HepG2 (cell line): ENCODE data around the gene ELOVL6. TPM values are rescaled to one million over a fixed set of nuclear protein-coding genes. Genes with fewer than 3 reads are reported as not detected.

Experiments
- HMGXB3 ChIP-seq: sonication (generic); formaldehyde crosslinking; IDR thresholded peaks from 2 replicates; pipeline ENCODE4 v1.4.0; 2020; ENCODE audit warnings: missing genetic modification reagents, borderline replicate concordance
- JUNB ChIP-seq: sonication (generic); formaldehyde crosslinking; IDR thresholded peaks from 2 replicates; pipeline ENCODE4 v1.8.0; 2022; ENCODE audit warnings: missing genetic modification reagents, mild to moderate bottlenecking, borderline replicate concordance
- MEIS1 ChIP-seq: sonication (generic); formaldehyde crosslinking; IDR thresholded peaks from 2 replicates; pipeline ENCODE4 v1.9.0; 2021; ENCODE audit warnings: mild to moderate bottlenecking, missing genetic modification reagents, moderate library complexity, borderline replicate concordance
- NR2F6 ChIP-seq, 2 experiments: IDR thresholded peaks; 2 replicates each; pipeline ENCODE4 v1.6.1; 2016; ENCODE audit warnings: antibody characterized with exemption in 1 of 2, mild to moderate bottlenecking in 1 of 2
- SIN3A ChIP-seq: IDR thresholded peaks from 2 replicates; pipeline ENCODE4 v1.6.1; 2011; ENCODE audit warnings: low read depth, mild to moderate bottlenecking, control low read depth, low read length, borderline replicate concordance
- ZFP41 ChIP-seq: sonication (generic); formaldehyde crosslinking; IDR thresholded peaks from 2 replicates; pipeline ENCODE4 v1.4.0; 2020; ENCODE audit warnings: mild to moderate bottlenecking, missing genetic modification reagents, borderline replicate concordance
- ZNF605 ChIP-seq: sonication (generic); formaldehyde crosslinking; IDR thresholded peaks from 2 replicates; pipeline ENCODE4 v1.8.0; 2022; ENCODE audit warnings: mild to moderate bottlenecking, missing genetic modification reagents
- polyA plus RNA-seq, 8 experiments: library from polyadenylated mRNA; depleted of rRNA in 3 of 8; stranded (reverse) in 7 of 8; unstranded in 1 of 8; fragments of >200 nt; fragmentation: Illumina TruSeq in 4 of 8; extraction: Trizol in 4 of 8; gene quantifications; 2 replicates each; pipeline versions ENCODE4 v1.2.1 to v1.2.3, GENCODE V29; 2011 to 2016; ENCODE audit warnings: low read depth in 4 of 8, missing spikeins in 1 of 8, mixed read lengths in 1 of 8; ENCODE audit not compliant: insufficient read depth in 1 of 8
- total RNA-seq, 5 experiments: library from RNA; depleted of rRNA; stranded (reverse); fragments of >200 nt; fragmentation: Illumina TruSeq; extraction: Trizol; gene quantifications; 2 replicates each; pipeline ENCODE4 v1.2.3, GENCODE V29; 2016; ENCODE audit warnings: low read depth in 1 of 5

Gene ELOVL6
- total and polyA plus RNA-seq, 2 of the 13 experiments (the other 11 are each of a cell fraction or from before 2014, with no cell fraction given): 14.1 to 23.2 TPM

- TF ChIP-seq SIN3A (0 out of 2 replicates have a peak, but pooled peaks have one; percentile 51), NR2F6 (IDR thresholded peaks at IDR 0.05) (no peak), NR2F6 (CRISPR knock-in tag; IDR thresholded peaks at IDR 0.05) (no peak), JUNB (CRISPR knock-in tag) (no peak), HMGXB3 (CRISPR knock-in tag) (peak; percentile 80; the same call in 1 of the 2 replicates), ZFP41 (no peak), ZNF605 (CRISPR knock-in tag) (peak; percentile 26; the same call in 1 of the 2 replicates), MEIS1 (CRISPR knock-in tag) (peak; percentile 47; the same call in 1 of the 2 replicates)
Measured at GRCh38 chr4:110193822-110194761, 4.3 kb downstream of the ELOVL6 start (continued).
